Measurements from ENCODE around the gene LRP1B. TPM values are rescaled to one million over a fixed set of nuclear protein-coding genes. Genes with fewer than 3 reads are reported as not detected.

LRP1B gene
- total RNA-seq, 1 donor from 2014 or later = 71.4 TPM

GRCh38 chr2:141748616-141749015 lies 382.2 kb downstream of the LRP1B start:
- no peak for DNase-seq

GRCh38 chr2:141741652-141742051 lies 389.2 kb downstream of the LRP1B start:
- no peak for DNase-seq

GRCh38 chr2:141737492-141738255 lies 393.1 kb downstream of the LRP1B start:
- no peak for DNase-seq

GRCh38 chr2:141736466-141736865 lies 394.4 kb downstream of the LRP1B start:
- no peak for DNase-seq

- no peak for DNase-seq
Observed at GRCh38 chr2:141728886-141729285, 401.9 kb downstream of the LRP1B start.

- no peak for DNase-seq
Observed at GRCh38 chr2:141728142-141728541, 402.7 kb downstream of the LRP1B start.

GRCh38 chr2:141724426-141724825 lies 406.4 kb downstream of the LRP1B start:
- DNase-seq = no peak

- DNase-seq = no peak
Observed at GRCh38 chr2:141723814-141724213, 407.0 kb downstream of the LRP1B start.

- no peak for DNase-seq
Observed at GRCh38 chr2:141720476-141720875, 410.3 kb downstream of the LRP1B start.

- DNase-seq = no peak
Observed at GRCh38 chr2:141714496-141714895, 416.3 kb downstream of the LRP1B start.

GRCh38 chr2:141711627-141712026 lies 419.2 kb downstream of the LRP1B start:
- no peak for DNase-seq

GRCh38 chr2:141710589-141711239 lies 420.1 kb downstream of the LRP1B start:
- DNase-seq = no peak

- DNase-seq = no peak
Observed at GRCh38 chr2:141709756-141710155, 421.1 kb downstream of the LRP1B start.

GRCh38 chr2:141707486-141707885 lies 423.3 kb downstream of the LRP1B start:
- no peak for DNase-seq

GRCh38 chr2:141704541-141704940 lies 426.3 kb downstream of the LRP1B start:
- no peak for DNase-seq

GRCh38 chr2:141703501-141703900 lies 427.3 kb downstream of the LRP1B start:
- DNase-seq = no peak

GRCh38 chr2:141701618-141702017 lies 429.2 kb downstream of the LRP1B start:
- DNase-seq = no peak

- DNase-seq = no peak
Observed at GRCh38 chr2:141699573-141699972, 431.2 kb downstream of the LRP1B start.

GRCh38 chr2:141698500-141698899 lies 432.3 kb downstream of the LRP1B start:
- DNase-seq = no peak

- no peak for DNase-seq
Observed at GRCh38 chr2:141697035-141697434, 433.8 kb downstream of the LRP1B start.

- DNase-seq = no peak
Observed at GRCh38 chr2:141694180-141694579, 436.6 kb downstream of the LRP1B start.

- DNase-seq = no peak
Observed at GRCh38 chr2:141692829-141693228, 438.0 kb downstream of the LRP1B start.

GRCh38 chr2:141676139-141676538 lies 454.7 kb downstream of the LRP1B start:
- no peak for DNase-seq

- no peak for DNase-seq
Observed at GRCh38 chr2:141666191-141666590, 464.6 kb downstream of the LRP1B start.

All from occipital lobe (tissue), 2 donors.